Thyroid gland (tissue), 4 donors: ENCODE results near the gene HOXB7.

ENCODE experiments used
- CTCF ChIP-seq, 6 experiments: fragments of 200-600 bp in 3 of 6; fragments of 450-650 bp in 3 of 6; sonication (generic) in 3 of 6; IDR thresholded peaks; one replicate each; pipeline ENCODE4 v1.5.1; 2016 to 2019; ENCODE audit warnings: antibody characterized with exemption in 6 of 6, mild to moderate bottlenecking in 2 of 6, inconsistent platforms in 1 of 6, moderate library complexity in 1 of 6
- POLR2A ChIP-seq, 2 donors: fragments of 450-650 bp; IDR thresholded peaks; one replicate each; pipeline ENCODE4 v1.6.1; 2017; ENCODE audit warnings: antibody characterized with exemption in 2 of 2, mild to moderate bottlenecking in 2 of 2, moderate library complexity in 1 of 2

- TF ChIP-seq CTCF (IDR thresholded peaks at IDR 0.05) (no peak), POLR2A (IDR thresholded peaks at IDR 0.05) (no peak)
Measured at GRCh38 chr17:48558057-48558830, 52.6 kb downstream of the HOXB7 start.
